Measurements from ENCODE around the gene EGF.

EGF gene

GRCh38 chr4:109879081-109879480, 33.6 kb upstream of the EGF start:
- Histone ChIP-seq H3K9me3 (ENCODE audit: insufficient read depth, low read depth, low read length) (no peaks in the 10 kb centered on the region), H3K9ac (ENCODE audit: low read depth, low read length) (no peak overlapping the region), H3K36me3 (ENCODE audit: insufficient read depth, low read depth, low read length) (no peaks in the 10 kb centered on the region), H3K4me1 (ENCODE audit: insufficient read depth, low read length) (no peaks in the 10 kb centered on the region), H3K4me3 (ENCODE audit: low read length) (no peak overlapping the region), H3K27ac (ENCODE audit: low read length) (no peak overlapping the region), H3K27me3 (ENCODE audit: insufficient read depth, low read length) (no peaks in the 10 kb centered on the region)

DNA sequence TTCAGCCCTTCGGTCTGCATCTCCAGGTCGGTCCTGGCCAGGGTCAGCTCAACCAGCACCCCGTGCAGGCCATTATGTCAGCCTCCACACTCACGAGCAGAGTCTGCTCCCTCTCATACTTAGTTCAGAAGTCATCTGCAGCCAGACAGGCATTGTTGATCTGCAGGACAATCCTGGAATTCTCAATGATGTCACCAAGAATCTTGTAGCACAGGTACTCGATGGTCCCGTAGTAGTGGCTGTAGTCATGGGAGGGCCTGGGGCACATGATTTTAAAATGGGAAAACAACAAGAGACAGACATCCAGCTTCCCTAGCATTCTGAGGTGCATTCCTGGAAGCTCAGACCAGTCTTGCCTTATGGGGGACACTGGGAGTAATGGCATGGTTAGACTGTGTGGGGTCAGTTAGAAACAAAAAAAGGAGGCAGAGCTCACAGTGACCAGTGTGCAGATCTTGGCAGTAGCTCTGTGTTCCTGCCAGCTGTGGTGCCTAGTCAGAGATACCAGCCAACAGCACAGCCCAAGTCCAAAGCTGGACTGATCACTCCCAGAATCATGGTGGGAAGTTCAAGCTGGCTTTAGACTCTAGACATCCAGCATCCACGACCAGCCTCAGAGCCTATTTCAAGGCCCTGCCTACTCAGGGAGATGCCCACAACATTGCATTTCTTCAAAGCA, 32.9 kb upstream of the EGF start:
- Histone ChIP-seq H3K9ac (ENCODE audit: low read depth, low read length) (no peak overlapping the region), H3K27me3 (ENCODE audit: insufficient read depth, low read length) (no peaks in the 10 kb centered on the region)

GRCh38 chr4:109886303-109886702, 26.4 kb upstream of the EGF start:
- H3K9me3 ChIP-seq (ENCODE audit: insufficient read depth, low read depth, low read length), result no peaks in the 10 kb centered on the region

More for the DNA sequence above, 32.9 kb upstream of the EGF start:
- Histone ChIP-seq H3K9me3 (ENCODE audit: insufficient read depth, low read depth, low read length) (no peaks in the 10 kb centered on the region), H3K4me1 (ENCODE audit: insufficient read depth, low read length) (no peaks in the 10 kb centered on the region), H3K36me3 (ENCODE audit: insufficient read depth, low read depth, low read length) (no peaks in the 10 kb centered on the region), H3K27ac (ENCODE audit: low read length) (no peak overlapping the region), H3K4me3 (ENCODE audit: low read length) (no peak overlapping the region)

DNA sequence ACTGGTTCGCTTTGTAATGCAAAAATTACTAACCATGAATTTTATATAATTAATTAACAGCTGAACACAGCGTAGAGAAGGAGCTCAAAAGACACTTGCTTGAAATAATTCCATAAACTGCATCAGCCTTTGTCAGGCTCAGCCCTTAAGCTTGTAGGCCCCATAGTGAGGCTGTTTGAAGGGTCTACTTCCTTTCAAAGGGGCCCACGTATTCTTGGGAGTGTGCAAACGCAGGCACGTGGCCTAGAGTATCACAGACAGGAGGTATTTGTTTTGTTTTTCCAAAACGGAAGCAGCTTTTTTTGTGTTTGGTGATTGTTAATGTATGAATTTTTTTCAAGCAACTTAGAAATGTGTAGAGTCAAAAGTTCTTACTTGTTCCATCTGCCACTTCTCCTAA, 25.6 kb upstream of the EGF start:
- H3K27ac ChIP-seq (ENCODE audit: low read length), result no peak overlapping the region
- H3K9me3 ChIP-seq (ENCODE audit: insufficient read depth, low read depth, low read length), result no peaks in the 10 kb centered on the region
- no peaks in the 10 kb centered on the region for H3K36me3 ChIP-seq (ENCODE audit: insufficient read depth, low read depth, low read length)
- H3K4me3 ChIP-seq (ENCODE audit: low read length), result no peak overlapping the region
- no peaks in the 10 kb centered on the region for H3K27me3 ChIP-seq (ENCODE audit: insufficient read depth, low read length)
- H3K4me1 ChIP-seq (ENCODE audit: insufficient read depth, low read length), result no peaks in the 10 kb centered on the region
- H3K9ac ChIP-seq (ENCODE audit: low read depth, low read length), result no peak overlapping the region

More at GRCh38 chr4:109886303-109886702, 26.4 kb upstream of the EGF start:
- Histone ChIP-seq H3K9ac (ENCODE audit: low read depth, low read length) (no peak overlapping the region), H3K36me3 (ENCODE audit: insufficient read depth, low read depth, low read length) (no peaks in the 10 kb centered on the region), H3K4me3 (ENCODE audit: low read length) (no peak overlapping the region), H3K27me3 (ENCODE audit: insufficient read depth, low read length) (no peaks in the 10 kb centered on the region), H3K4me1 (ENCODE audit: insufficient read depth, low read length) (no peaks in the 10 kb centered on the region), H3K27ac (ENCODE audit: low read length) (no peak overlapping the region)

GRCh38 chr4:109890076-109890475, 22.6 kb upstream of the EGF start:
- Histone ChIP-seq H3K9ac (ENCODE audit: low read depth, low read length) (no peak overlapping the region), H3K9me3 (ENCODE audit: insufficient read depth, low read depth, low read length) (no peaks in the 10 kb centered on the region), H3K27me3 (ENCODE audit: insufficient read depth, low read length) (no peaks in the 10 kb centered on the region), H3K4me3 (ENCODE audit: low read length) (no peak overlapping the region), H3K4me1 (ENCODE audit: insufficient read depth, low read length) (no peaks in the 10 kb centered on the region), H3K36me3 (ENCODE audit: insufficient read depth, low read depth, low read length) (no peaks in the 10 kb centered on the region), H3K27ac (ENCODE audit: low read length) (no peak overlapping the region)

DNA sequence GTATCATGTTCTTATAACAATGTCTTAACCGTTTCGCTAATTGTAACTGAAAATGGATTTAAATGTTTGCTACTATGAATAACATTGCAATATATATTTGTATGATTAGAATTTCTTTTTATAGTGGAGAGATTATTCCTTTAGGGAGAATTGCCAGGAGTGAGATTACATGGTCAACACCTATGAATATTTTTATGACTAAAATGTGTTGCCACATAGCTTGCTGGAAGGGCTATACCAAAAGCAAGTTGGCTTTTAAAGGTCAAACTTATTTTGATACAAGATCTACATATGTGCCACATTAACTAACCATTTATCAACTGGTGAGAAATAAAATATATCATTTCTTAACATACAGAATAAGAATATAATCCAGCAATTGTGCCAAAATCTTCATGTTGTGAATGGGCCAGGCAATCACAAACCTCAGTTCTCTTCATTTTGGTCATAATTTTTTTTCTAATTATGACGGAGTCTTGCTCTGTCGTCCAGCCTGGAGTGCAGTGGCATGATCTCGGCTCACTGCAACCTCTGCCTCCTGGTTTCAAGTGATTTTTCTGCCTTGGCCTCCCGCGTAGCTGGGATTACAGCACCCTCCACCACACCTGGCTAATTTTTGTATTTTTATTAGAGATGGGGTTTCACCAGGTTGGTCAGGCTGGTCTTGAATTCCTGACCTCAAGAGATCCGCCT, 10.0 kb upstream of the EGF start:
- H3K27me3 ChIP-seq (ENCODE audit: insufficient read depth, low read length), result no peaks in the 10 kb centered on the region
- no peak overlapping the region for H3K4me3 ChIP-seq (ENCODE audit: low read length)
- no peak overlapping the region for H3K9ac ChIP-seq (ENCODE audit: low read depth, low read length)
- H3K27ac ChIP-seq (ENCODE audit: low read length), result no peak overlapping the region
- no peaks in the 10 kb centered on the region for H3K36me3 ChIP-seq (ENCODE audit: insufficient read depth, low read depth, low read length)
- no peaks in the 10 kb centered on the region for H3K4me1 ChIP-seq (ENCODE audit: insufficient read depth, low read length)
- H3K9me3 ChIP-seq (ENCODE audit: insufficient read depth, low read depth, low read length), result peaks cover 15% of the 10 kb centered on the region

DNA sequence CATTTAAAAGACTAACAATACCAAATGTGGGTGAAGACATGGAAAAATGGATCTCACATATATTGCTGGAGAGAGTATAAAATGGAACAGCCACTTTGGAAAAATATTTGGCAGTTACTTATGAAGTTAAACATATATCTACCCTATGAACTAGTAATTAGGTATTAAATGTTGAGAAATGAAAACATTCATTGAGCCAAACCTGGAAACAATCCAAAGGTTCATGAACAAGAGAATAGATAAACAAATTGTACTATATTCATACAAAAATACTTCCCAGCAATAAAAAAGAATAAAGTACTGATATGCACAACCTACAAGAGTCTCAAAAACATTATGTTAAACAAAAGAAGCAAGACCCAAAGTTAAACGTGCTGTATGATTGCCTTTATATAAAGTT, 4.0 kb upstream of the EGF start:
- Histone ChIP-seq H3K27ac (ENCODE audit: low read length) (no peak overlapping the region), H3K4me3 (ENCODE audit: low read length) (no peak overlapping the region), H3K9ac (ENCODE audit: low read depth, low read length) (no peak overlapping the region), H3K4me1 (ENCODE audit: insufficient read depth, low read length) (peaks cover 19% of the 10 kb centered on the region; the same call in 1 of the 2 replicates), H3K27me3 (ENCODE audit: insufficient read depth, low read length) (no peaks in the 10 kb centered on the region), H3K36me3 (ENCODE audit: insufficient read depth, low read depth, low read length) (no peaks in the 10 kb centered on the region), H3K9me3 (ENCODE audit: insufficient read depth, low read depth, low read length) (no peaks in the 10 kb centered on the region)

DNA sequence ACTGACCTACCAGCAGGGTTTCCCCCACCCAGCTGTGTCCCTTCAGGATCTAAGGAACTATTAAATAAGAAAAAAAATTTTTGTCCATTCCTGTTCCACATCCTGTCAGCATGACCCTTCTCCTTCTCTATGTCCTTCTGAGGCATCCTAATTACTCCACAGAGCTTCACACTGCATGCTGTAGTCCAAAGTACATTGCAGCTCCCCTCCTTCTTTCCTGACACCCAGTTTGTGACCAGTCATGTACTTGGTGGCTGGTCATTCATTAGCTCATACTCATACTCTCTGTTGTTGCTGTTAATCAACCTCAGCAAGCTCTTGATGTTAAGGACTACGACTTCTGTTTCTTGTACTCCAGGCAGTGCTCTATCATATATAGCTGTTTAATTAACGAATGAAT, 2.4 kb upstream of the EGF start:
- Histone ChIP-seq H3K4me1 (ENCODE audit: insufficient read depth, low read length) (peaks cover 30% of the 10 kb centered on the region), H3K9me3 (ENCODE audit: insufficient read depth, low read depth, low read length) (no peaks in the 10 kb centered on the region)

GRCh38 chr4:109913596-109914241, 1.0 kb downstream of the EGF start:
- peaks cover 39% of the 10 kb centered on the region for H3K4me1 ChIP-seq (ENCODE audit: insufficient read depth, low read length)
- no peaks in the 10 kb centered on the region for H3K9me3 ChIP-seq (ENCODE audit: insufficient read depth, low read depth, low read length)
- H3K27me3 ChIP-seq (ENCODE audit: insufficient read depth, low read length), result no peaks in the 10 kb centered on the region
- peak overlapping the region; percentile 52; the same call in 1 of the 2 replicates for H3K9ac ChIP-seq (ENCODE audit: low read depth, low read length)
- no peaks in the 10 kb centered on the region for H3K36me3 ChIP-seq (ENCODE audit: insufficient read depth, low read depth, low read length)
- no peak overlapping the region for H3K27ac ChIP-seq (ENCODE audit: low read length)
- H3K4me3 ChIP-seq (ENCODE audit: low read length), result peak overlapping the region; percentile 41; the same call in 1 of the 2 replicates

More for the DNA sequence above, 2.4 kb upstream of the EGF start:
- no peaks in the 10 kb centered on the region for H3K36me3 ChIP-seq (ENCODE audit: insufficient read depth, low read depth, low read length)
- no peaks in the 10 kb centered on the region for H3K27me3 ChIP-seq (ENCODE audit: insufficient read depth, low read length)
- no peak overlapping the region for H3K4me3 ChIP-seq (ENCODE audit: low read length)
- H3K9ac ChIP-seq (ENCODE audit: low read depth, low read length), result no peak overlapping the region
- H3K27ac ChIP-seq (ENCODE audit: low read length), result no peak overlapping the region

DNA sequence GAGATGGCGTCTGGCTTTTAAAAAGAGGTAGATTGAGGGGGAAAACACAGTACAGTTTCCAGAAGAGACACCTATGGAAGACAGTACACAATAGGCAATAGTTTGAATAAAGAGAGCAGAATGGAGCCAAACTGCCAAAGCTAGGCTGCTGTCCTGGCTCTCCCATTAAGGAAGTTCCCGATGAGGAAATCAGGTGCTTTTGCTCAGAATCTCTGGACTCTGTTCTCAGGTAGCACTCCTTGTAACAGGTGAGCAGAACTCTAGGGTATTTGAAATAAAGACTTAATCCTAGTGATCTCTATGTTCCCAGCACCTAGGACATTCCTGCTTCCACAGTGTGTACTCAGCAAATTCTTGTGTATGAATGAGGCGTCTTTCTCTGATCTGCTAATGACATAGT, 1.6 kb downstream of the EGF start:
- Histone ChIP-seq H3K27me3 (ENCODE audit: insufficient read depth, low read length) (no peaks in the 10 kb centered on the region), H3K36me3 (ENCODE audit: insufficient read depth, low read depth, low read length) (no peaks in the 10 kb centered on the region), H3K9ac (ENCODE audit: low read depth, low read length) (no peak overlapping the region), H3K9me3 (ENCODE audit: insufficient read depth, low read depth, low read length) (no peaks in the 10 kb centered on the region), H3K27ac (ENCODE audit: low read length) (no peak overlapping the region), H3K4me1 (ENCODE audit: insufficient read depth, low read length) (peaks cover 39% of the 10 kb centered on the region), H3K4me3 (ENCODE audit: low read length) (peak overlapping the region; percentile 41; the same call in 1 of the 2 replicates)

DNA sequence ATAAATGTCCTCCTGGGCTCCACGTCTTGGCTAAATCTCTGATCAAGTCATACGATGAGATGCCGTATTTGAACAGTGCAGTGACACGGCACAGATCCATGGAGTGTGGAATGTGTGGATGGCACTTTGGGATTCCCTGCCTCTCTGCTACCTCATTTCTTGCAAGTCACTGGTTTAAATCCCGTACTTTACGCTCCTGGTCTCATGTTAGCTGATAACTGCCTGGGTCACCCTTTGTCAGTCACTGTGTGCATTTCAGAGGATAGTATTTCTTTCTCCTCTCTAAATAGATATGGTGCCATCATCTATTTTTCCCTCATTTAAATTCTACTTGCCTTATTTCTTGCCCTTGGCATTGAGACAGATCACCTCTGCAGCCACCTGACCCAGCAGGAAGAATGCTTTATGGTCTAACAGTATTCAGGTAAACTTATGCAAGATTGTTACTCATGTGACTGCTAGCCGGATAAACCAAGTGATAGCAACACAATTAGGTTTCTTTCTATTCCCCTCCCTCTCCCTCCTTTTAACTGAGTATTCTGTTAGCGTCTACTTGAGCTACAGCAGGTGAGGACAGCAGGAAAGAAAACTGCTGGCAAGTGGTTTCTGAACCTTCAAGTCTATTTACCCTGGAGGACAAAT, 2.8 kb downstream of the EGF start:
- H3K27ac ChIP-seq (ENCODE audit: low read length), result no peak overlapping the region
- H3K9ac ChIP-seq (ENCODE audit: low read depth, low read length), result no peak overlapping the region
- no peaks in the 10 kb centered on the region for H3K36me3 ChIP-seq (ENCODE audit: insufficient read depth, low read depth, low read length)
- peaks cover 39% of the 10 kb centered on the region for H3K4me1 ChIP-seq (ENCODE audit: insufficient read depth, low read length)
- H3K4me3 ChIP-seq (ENCODE audit: low read length), result no peak overlapping the region
- H3K9me3 ChIP-seq (ENCODE audit: insufficient read depth, low read depth, low read length), result no peaks in the 10 kb centered on the region
- H3K27me3 ChIP-seq (ENCODE audit: insufficient read depth, low read length), result no peaks in the 10 kb centered on the region
